NK-92 (cell line): ENCODE results near the gene TCFL5.

Experiments used
- DNase-seq: peaks from one replicate; lab custom pipeline; 2025; ENCODE audit not compliant: unreplicated experiment; lab: John Stamatoyannopoulos, UW

The TCFL5 gene

GRCh38 chr20:62800314-62801259 lies 61.0 kb downstream of the TCFL5 start:
- DNase-seq, result no peak

- no peak for DNase-seq
Observed at GRCh38 chr20:62799873-62800272, 61.7 kb downstream of the TCFL5 start.

- no peak for DNase-seq
Observed at GRCh38 chr20:62799459-62799858, 62.2 kb downstream of the TCFL5 start.

- DNase-seq, result no peak
Observed at GRCh38 chr20:62799036-62799435, 62.6 kb downstream of the TCFL5 start.

- DNase-seq, result no peak
Observed at GRCh38 chr20:62797671-62798532, 63.7 kb downstream of the TCFL5 start.

- DNase-seq, result no peak
Observed at GRCh38 chr20:62796699-62797491, 64.7 kb downstream of the TCFL5 start.

GRCh38 chr20:62795023-62795761 lies 66.4 kb downstream of the TCFL5 start:
- no peak for DNase-seq

- no peak for DNase-seq
Observed at GRCh38 chr20:62794007-62794724, 67.5 kb downstream of the TCFL5 start.

GRCh38 chr20:62793757-62794006 lies 67.9 kb downstream of the TCFL5 start:
- DNase-seq, result no peak

GRCh38 chr20:62792940-62793756 lies 68.5 kb downstream of the TCFL5 start:
- no peak for DNase-seq

- DNase-seq, result no peak
Observed at GRCh38 chr20:62792182-62792939, 69.3 kb downstream of the TCFL5 start.

GRCh38 chr20:62791301-62792181 lies 70.1 kb downstream of the TCFL5 start:
- no peak for DNase-seq
